GM12878 (cell line): ENCODE data around the gene COX6B1. TPM values are rescaled to one million over a fixed set of nuclear protein-coding genes. Genes with fewer than 3 reads are reported as not detected.

Source experiments
- ASH2L ChIP-seq: fragments of 300-600, 200-600 bp; sonication (generic); IDR thresholded peaks from 2 replicates; pipeline ENCODE4 v1.6.1; 2017; ENCODE audit warnings: low read depth, mild to moderate bottlenecking, borderline replicate concordance
- CBX3 ChIP-seq: fragments of 200-600 bp; sonication (generic); IDR thresholded peaks from 2 replicates; pipeline ENCODE4 v1.6.1; 2016; ENCODE audit warnings: low read depth, borderline replicate concordance
- DPF2 ChIP-seq: fragments of 450-650 bp; IDR thresholded peaks from 2 replicates; pipeline ENCODE4 v1.6.1; 2017; ENCODE audit warnings: mild to moderate bottlenecking
- EGR1 ChIP-seq, 2 experiments: IDR thresholded peaks; 1 replicate in 1 of 2; 2 replicates in 1 of 2; pipeline ENCODE4 v1.6.1; 2011 to 2012; ENCODE audit warnings: low read depth in 2 of 2, low read length in 2 of 2, borderline replicate concordance in 1 of 2, mild to moderate bottlenecking in 1 of 2, moderate library complexity in 1 of 2
- ESRRA ChIP-seq: IDR thresholded peaks from 2 replicates; pipeline ENCODE4 v1.6.1; 2012; ENCODE audit warnings: mild to moderate bottlenecking, low read length, improper control_type of control experiment
- FOS ChIP-seq: IDR thresholded peaks from 3 replicates; pipeline ENCODE4 v1.6.1; 2011; ENCODE audit warnings: borderline replicate concordance; ENCODE audit not compliant: insufficient read length; ENCODE audit errors: extremely low read depth
- MYB ChIP-seq: fragments of 150-350 bp; IDR thresholded peaks from 2 replicates; pipeline ENCODE4 v1.6.1; 2014; ENCODE audit warnings: mild to moderate bottlenecking, low read depth, low read length, borderline replicate concordance
- MYC ChIP-seq: IDR thresholded peaks from 2 replicates; pipeline ENCODE4 v1.6.1; 2011; ENCODE audit warnings: mild to moderate bottlenecking, low read length, moderate library complexity, inconsistent platforms; ENCODE audit not compliant: insufficient read depth, insufficient replicate concordance, insufficient read length, severe bottlenecking
- NRF1 ChIP-seq: conservative IDR thresholded peaks from 2 replicates; pipeline ENCODE4 v1.6.1; 2011; ENCODE audit warnings: mild to moderate bottlenecking, low read depth, low read length, improper control_type of control experiment
- PAX8 ChIP-seq: fragments of 450-650 bp; IDR thresholded peaks from 2 replicates; pipeline ENCODE4 v1.6.1; 2017; ENCODE audit warnings: mild to moderate bottlenecking, moderate library complexity
- PML ChIP-seq: IDR thresholded peaks from 2 replicates; pipeline ENCODE4 v1.6.1; 2012; ENCODE audit warnings: low read length, inconsistent platforms
- POLR2A ChIP-seq: IDR thresholded peaks from 2 replicates; pipeline ENCODE4 v1.6.1; 2011; ENCODE audit warnings: low read depth, mild to moderate bottlenecking, low read length
- POLR2AphosphoS5 ChIP-seq: IDR thresholded peaks from 2 replicates; pipeline ENCODE4 v1.6.1; 2011; ENCODE audit warnings: mild to moderate bottlenecking, low read length, inconsistent platforms
- RBBP5 ChIP-seq: fragments of 200-600 bp; sonication (generic); conservative IDR thresholded peaks from 2 replicates; pipeline ENCODE4 v1.6.1; 2016
- RFX5 ChIP-seq: IDR thresholded peaks from 2 replicates; pipeline ENCODE4 v1.6.1; 2011; ENCODE audit warnings: low read depth, low read length, improper control_type of control experiment
- SIX5 ChIP-seq: IDR thresholded peaks from 2 replicates; pipeline ENCODE4 v1.6.1; 2011; ENCODE audit warnings: mild to moderate bottlenecking, low read depth, low read length, moderate library complexity; ENCODE audit not compliant: severe bottlenecking
- SMARCA5 ChIP-seq: fragments of 450-650 bp; IDR thresholded peaks from 2 replicates; pipeline ENCODE4 v1.6.1; 2017; ENCODE audit warnings: mild to moderate bottlenecking
- SMC3 ChIP-seq: IDR thresholded peaks from 2 replicates; pipeline ENCODE4 v1.6.1; 2011; ENCODE audit warnings: low read length, improper control_type of control experiment, borderline replicate concordance
- SPI1 ChIP-seq: IDR thresholded peaks from 2 replicates; pipeline ENCODE4 v1.6.1; 2011; ENCODE audit warnings: low read depth, mild to moderate bottlenecking, low read length, moderate library complexity, borderline replicate concordance; ENCODE audit not compliant: insufficient read depth
- SUPT20H ChIP-seq: IDR thresholded peaks from 2 replicates; pipeline ENCODE4 v1.6.1; 2011; ENCODE audit warnings: low read depth, mild to moderate bottlenecking, low read length, moderate library complexity, borderline replicate concordance; ENCODE audit not compliant: control insufficient read depth
- TAF1 ChIP-seq: IDR thresholded peaks from 2 replicates; pipeline ENCODE4 v1.6.1; 2011; ENCODE audit warnings: mild to moderate bottlenecking, low read depth, low read length, borderline replicate concordance
- ZNF622 ChIP-seq: fragments of 450-650 bp; IDR thresholded peaks from 2 replicates; pipeline ENCODE4 v1.6.1; 2017; ENCODE audit warnings: mild to moderate bottlenecking, inconsistent platforms
- polyA plus RNA-seq, 11 experiments: library from polyadenylated mRNA; depleted of rRNA in 4 of 11; unstranded in 6 of 11; stranded (reverse) in 5 of 11; fragments of >200 nt; fragmentation: Nextera tagmentation in 4 of 11; fragmentation: Illumina TruSeq in 1 of 11; extraction: Ambion mirVana in 4 of 11; extraction: Trizol in 1 of 11; gene quantifications; 1 replicate in 1 of 11; 2 replicates in 10 of 11; pipeline versions ENCODE4 v1.2.1 to v1.2.3, GENCODE V29; 2011 to 2016; ENCODE audit warnings: inconsistent platforms in 2 of 11, missing spikeins in 2 of 11, low read depth in 1 of 11
- total RNA-seq, 4 experiments: library from RNA; depleted of rRNA in 3 of 4; stranded (reverse); fragments of >200 nt in 3 of 4; fragmentation: Illumina TruSeq in 1 of 4; extraction: Trizol in 1 of 4; gene quantifications; 2 replicates each; pipeline versions ENCODE4 v1.2.1 to v1.2.3, GENCODE V29; 2013 to 2021
- TF ChIP-seq, protein P1 (sequence below): fragments of 450-650 bp; IDR thresholded peaks from 2 replicates; pipeline ENCODE4 v1.6.1; 2018; ENCODE audit warnings: mild to moderate bottlenecking, low read depth, moderate library complexity; ENCODE audit not compliant: partially characterized antibody
- TF ChIP-seq, protein P2 (sequence below): fragments of 450-650 bp; IDR thresholded peaks from 2 replicates; pipeline ENCODE4 v1.6.1; 2017; ENCODE audit warnings: mild to moderate bottlenecking, moderate library complexity

COX6B1 gene
- total and polyA plus RNA-seq, 10 of the 15 experiments (the other 5 are each of a cell fraction or from before 2014, with no cell fraction given) = 500 to 1,700 (median 862) TPM

DNA sequence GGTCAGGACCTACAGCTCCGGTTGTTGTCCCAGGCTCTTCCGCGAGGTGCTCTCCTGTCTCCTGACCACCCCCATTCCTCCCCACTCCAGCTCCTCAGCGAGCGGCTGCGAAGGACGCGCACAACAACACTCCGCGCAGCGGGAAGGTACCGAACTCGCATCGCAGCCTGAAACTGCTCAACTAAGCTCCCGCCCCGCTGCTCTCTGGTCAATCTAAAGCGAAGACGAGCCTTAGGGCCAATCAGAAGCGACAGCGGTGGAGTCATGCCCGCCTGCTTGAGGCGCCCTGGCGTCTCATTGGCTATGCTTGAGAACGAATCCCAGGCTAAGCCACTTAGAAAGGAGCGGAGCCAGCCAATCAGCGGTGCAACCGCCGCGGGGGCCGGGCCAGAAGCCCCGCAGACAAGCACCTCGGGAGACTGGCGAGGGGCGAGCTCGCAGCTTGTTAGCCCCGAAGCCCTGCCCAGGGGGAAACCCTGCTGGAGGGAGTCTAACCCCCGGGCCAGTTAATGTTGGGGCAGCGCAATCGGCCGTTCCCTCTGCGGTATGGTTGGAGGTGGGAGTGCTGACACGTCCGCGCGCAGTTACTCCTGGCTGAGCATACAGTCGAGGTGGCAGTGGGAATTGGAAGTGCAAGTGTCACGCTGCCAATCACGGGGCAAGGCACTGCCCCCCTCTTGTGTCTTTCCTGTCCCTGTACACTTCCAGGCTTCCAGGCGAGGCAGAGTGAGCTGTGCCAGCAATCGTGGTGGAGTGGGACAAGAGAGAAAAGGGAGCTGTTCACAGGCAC is 54.3 kb downstream of the COX6B1 start (continued):
- TF ChIP-seq RFX5 = peak; percentile 54
- TF ChIP-seq SUPT20H = no peak
- no peak for TF ChIP-seq MYB
- peak; percentile 100 for TF ChIP-seq DPF2
- no peak for TF ChIP-seq PML
- no peak for TF ChIP-seq CBX3
- TF ChIP-seq MYC = peak; percentile 13
- TF ChIP-seq, protein P1, sequence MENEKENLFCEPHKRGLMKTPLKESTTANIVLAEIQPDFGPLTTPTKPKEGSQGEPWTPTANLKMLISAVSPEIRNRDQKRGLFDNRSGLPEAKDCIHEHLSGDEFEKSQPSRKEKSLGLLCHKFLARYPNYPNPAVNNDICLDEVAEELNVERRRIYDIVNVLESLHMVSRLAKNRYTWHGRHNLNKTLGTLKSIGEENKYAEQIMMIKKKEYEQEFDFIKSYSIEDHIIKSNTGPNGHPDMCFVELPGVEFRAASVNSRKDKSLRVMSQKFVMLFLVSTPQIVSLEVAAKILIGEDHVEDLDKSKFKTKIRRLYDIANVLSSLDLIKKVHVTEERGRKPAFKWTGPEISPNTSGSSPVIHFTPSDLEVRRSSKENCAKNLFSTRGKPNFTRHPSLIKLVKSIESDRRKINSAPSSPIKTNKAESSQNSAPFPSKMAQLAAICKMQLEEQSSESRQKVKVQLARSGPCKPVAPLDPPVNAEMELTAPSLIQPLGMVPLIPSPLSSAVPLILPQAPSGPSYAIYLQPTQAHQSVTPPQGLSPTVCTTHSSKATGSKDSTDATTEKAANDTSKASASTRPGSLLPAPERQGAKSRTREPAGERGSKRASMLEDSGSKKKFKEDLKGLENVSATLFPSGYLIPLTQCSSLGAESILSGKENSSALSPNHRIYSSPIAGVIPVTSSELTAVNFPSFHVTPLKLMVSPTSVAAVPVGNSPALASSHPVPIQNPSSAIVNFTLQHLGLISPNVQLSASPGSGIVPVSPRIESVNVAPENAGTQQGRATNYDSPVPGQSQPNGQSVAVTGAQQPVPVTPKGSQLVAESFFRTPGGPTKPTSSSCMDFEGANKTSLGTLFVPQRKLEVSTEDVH = no peak
- peak; percentile 44; the same call in 1 of the 2 replicates for TF ChIP-seq ZNF622
- TF ChIP-seq POLR2AphosphoS5 = peak; percentile 88
- TF ChIP-seq SPI1 = no peak
- peak; percentile 72 for TF ChIP-seq SMARCA5
- no peak for TF ChIP-seq PAX8
- TF ChIP-seq POLR2A = peak; percentile 93
- TF ChIP-seq RBBP5 = no peak
- no peak for TF ChIP-seq ESRRA
- TF ChIP-seq EGR1 (IDR thresholded peaks at IDR 0.05; ENCODE audit: borderline replicate concordance in 1 of 2, low read depth in 2 of 2, low read length in 2 of 2) = no peak
- no peak; the same call in 1 of the 2 replicates for TF ChIP-seq TAF1
- TF ChIP-seq SIX5 = no peak
- TF ChIP-seq NRF1 = no peak
- peak; percentile 98 for TF ChIP-seq FOS
- TF ChIP-seq, protein P2, sequence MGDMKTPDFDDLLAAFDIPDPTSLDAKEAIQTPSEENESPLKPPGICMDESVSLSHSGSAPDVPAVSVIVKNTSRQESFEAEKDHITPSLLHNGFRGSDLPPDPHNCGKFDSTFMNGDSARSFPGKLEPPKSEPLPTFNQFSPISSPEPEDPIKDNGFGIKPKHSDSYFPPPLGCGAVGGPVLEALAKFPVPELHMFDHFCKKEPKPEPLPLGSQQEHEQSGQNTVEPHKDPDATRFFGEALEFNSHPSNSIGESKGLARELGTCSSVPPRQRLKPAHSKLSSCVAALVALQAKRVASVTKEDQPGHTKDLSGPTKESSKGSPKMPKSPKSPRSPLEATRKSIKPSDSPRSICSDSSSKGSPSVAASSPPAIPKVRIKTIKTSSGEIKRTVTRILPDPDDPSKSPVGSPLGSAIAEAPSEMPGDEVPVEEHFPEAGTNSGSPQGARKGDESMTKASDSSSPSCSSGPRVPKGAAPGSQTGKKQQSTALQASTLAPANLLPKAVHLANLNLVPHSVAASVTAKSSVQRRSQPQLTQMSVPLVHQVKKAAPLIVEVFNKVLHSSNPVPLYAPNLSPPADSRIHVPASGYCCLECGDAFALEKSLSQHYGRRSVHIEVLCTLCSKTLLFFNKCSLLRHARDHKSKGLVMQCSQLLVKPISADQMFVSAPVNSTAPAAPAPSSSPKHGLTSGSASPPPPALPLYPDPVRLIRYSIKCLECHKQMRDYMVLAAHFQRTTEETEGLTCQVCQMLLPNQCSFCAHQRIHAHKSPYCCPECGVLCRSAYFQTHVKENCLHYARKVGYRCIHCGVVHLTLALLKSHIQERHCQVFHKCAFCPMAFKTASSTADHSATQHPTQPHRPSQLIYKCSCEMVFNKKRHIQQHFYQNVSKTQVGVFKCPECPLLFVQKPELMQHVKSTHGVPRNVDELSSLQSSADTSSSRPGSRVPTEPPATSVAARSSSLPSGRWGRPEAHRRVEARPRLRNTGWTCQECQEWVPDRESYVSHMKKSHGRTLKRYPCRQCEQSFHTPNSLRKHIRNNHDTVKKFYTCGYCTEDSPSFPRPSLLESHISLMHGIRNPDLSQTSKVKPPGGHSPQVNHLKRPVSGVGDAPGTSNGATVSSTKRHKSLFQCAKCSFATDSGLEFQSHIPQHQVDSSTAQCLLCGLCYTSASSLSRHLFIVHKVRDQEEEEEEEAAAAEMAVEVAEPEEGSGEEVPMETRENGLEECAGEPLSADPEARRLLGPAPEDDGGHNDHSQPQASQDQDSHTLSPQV = no peak
- TF ChIP-seq SMC3 = 0 out of 2 replicates have a peak, but pooled peaks have one; percentile 1
- no peak for TF ChIP-seq ASH2L
